Spleen (tissue), 11 donors: ENCODE measurements around the gene ADAMTSL3. TPM values are rescaled to one million over a fixed set of nuclear protein-coding genes. Genes with fewer than 3 reads are reported as not detected.

Source experiments
- DNase-seq: peaks from one replicate; pipeline ENCODE4 v3.0.0-alpha.2; 2020
- H3K27ac ChIP-seq, 8 donors: fragments of 200-600 bp; sonication (generic) in 7 of 8; 1 replicate in 4 of 8; 2 replicates in 4 of 8; pipeline versions ENCODE4 v1.5.0 to v1.8.0; 2016 to 2021; ENCODE audit warnings: inconsistent platforms in 4 of 8, mild to moderate bottlenecking in 4 of 8, moderate library complexity in 1 of 8
- H3K27me3 ChIP-seq, 7 donors: fragments of 200-600 bp; sonication (generic) in 6 of 7; replicated peaks in 1 of 7; 1 replicate in 4 of 7; 2 replicates in 3 of 7; pipeline versions ENCODE4 v1.5.0 to v1.8.0; 2016 to 2021; ENCODE audit warnings: inconsistent platforms in 3 of 7, mild to moderate bottlenecking in 1 of 7
- H3K36me3 ChIP-seq, 6 donors: fragments of 200-600 bp; sonication (generic) in 5 of 6; 1 replicate in 4 of 6; 2 replicates in 2 of 6; pipeline versions ENCODE4 v1.5.0 to v1.8.0; 2016 to 2021; ENCODE audit warnings: inconsistent platforms in 2 of 6
- H3K4me1 ChIP-seq, 6 donors: fragments of 200-600 bp; sonication (generic) in 5 of 6; 1 replicate in 3 of 6; 2 replicates in 3 of 6; pipeline versions ENCODE4 v1.5.0 to v1.8.0; 2016 to 2021; ENCODE audit warnings: inconsistent platforms in 3 of 6
- H3K4me3 ChIP-seq, 8 donors: fragments of 200-600 bp; sonication (generic) in 7 of 8; 1 replicate in 4 of 8; 2 replicates in 4 of 8; pipeline versions ENCODE4 v1.5.0 to v1.8.0; 2016 to 2021; ENCODE audit warnings: inconsistent platforms in 4 of 8, mild to moderate bottlenecking in 4 of 8, moderate library complexity in 2 of 8
- H3K9me3 ChIP-seq, 8 donors: fragments of 200-600 bp; sonication (generic) in 7 of 8; 1 replicate in 4 of 8; 2 replicates in 4 of 8; pipeline versions ENCODE4 v1.5.0 to v1.8.0; 2016 to 2021; ENCODE audit warnings: inconsistent platforms in 4 of 8
- POLR2A ChIP-seq, 3 donors: fragments of 450-650 bp; IDR thresholded peaks; one replicate each; pipeline ENCODE4 v1.5.1; 2017; ENCODE audit warnings: antibody characterized with exemption in 3 of 3, mild to moderate bottlenecking in 1 of 3
- POLR2AphosphoS5 ChIP-seq, 3 donors: sonication (generic); formaldehyde crosslinking; IDR thresholded peaks; one replicate each; pipeline ENCODE4 v1.5.1; 2017; ENCODE audit warnings: antibody characterized with exemption in 3 of 3
- WGBS, 5 donors: extraction: QIAGEN DNeasy Blood & Tissue Kit in 3 of 5; methylation state at CpG; one replicate each; pipeline versions ENCODE4 v1.1.5 to v1.1.7; 2013 to 2018; 5-methylcytosine and 5-hydroxymethylcytosine counted together
- intact Hi-C: fragments of 100-400 bp; cut with DNase I; formaldehyde crosslinking; loops from one replicate; pipeline ENCODE4 v1.15.0; 2023; ENCODE audit warnings: low total_unique reads
- polyA plus RNA-seq, 3 donors: library from polyadenylated mRNA; stranded (reverse); fragments of 200-250 nt; gene quantifications; one replicate each; pipeline ENCODE4 v1.2.1, GENCODE V29; 2013
- total RNA-seq, 7 donors: library from RNA; depleted of rRNA in 3 of 7; stranded (reverse); fragments of >200 nt in 3 of 7; fragmentation: NEBNext Ultra II Directional in 4 of 7; extraction: Animal tissue kit (Norgen Biotek cat#: 25700) in 4 of 7; gene quantifications; one replicate each; pipeline versions ENCODE4 v1.1.0 to v1.2.1, GENCODE V29; 2016 to 2021
- TF ChIP-seq, protein P1 (sequence below), 11 experiments: fragments of 200-600 bp in 7 of 11; fragments of 450-650 bp in 4 of 11; sonication (generic) in 4 of 11; IDR thresholded peaks in 8 of 11; conservative IDR thresholded peaks in 3 of 11; 1 replicate in 7 of 11; 2 replicates in 4 of 11; pipeline versions ENCODE4 v1.4.0 to v1.8.0; 2016 to 2021; ENCODE audit warnings: antibody characterized with exemption in 11 of 11, inconsistent platforms in 4 of 11, mild to moderate bottlenecking in 1 of 11
- donor health status: healthy with polysubstance abuse.
- donor health status: DM: no; HTN: no; CAD: no; lungs with moderate emphysema.
- donor health status: DM: no; HTN: no; CAD: no.
- donor health status: Bipolar disorder and iron deficiency.
- donor health status: healthy.
- donor health status: DM: no; HTN: no; CAD: no.
- donor health status: DM: yes; HTN: yes; CAD: no.

Gene ADAMTSL3
- total and polyA plus RNA-seq, 10 donors, result 0.09 to 5.7 (median 2.9) TPM

DNA sequence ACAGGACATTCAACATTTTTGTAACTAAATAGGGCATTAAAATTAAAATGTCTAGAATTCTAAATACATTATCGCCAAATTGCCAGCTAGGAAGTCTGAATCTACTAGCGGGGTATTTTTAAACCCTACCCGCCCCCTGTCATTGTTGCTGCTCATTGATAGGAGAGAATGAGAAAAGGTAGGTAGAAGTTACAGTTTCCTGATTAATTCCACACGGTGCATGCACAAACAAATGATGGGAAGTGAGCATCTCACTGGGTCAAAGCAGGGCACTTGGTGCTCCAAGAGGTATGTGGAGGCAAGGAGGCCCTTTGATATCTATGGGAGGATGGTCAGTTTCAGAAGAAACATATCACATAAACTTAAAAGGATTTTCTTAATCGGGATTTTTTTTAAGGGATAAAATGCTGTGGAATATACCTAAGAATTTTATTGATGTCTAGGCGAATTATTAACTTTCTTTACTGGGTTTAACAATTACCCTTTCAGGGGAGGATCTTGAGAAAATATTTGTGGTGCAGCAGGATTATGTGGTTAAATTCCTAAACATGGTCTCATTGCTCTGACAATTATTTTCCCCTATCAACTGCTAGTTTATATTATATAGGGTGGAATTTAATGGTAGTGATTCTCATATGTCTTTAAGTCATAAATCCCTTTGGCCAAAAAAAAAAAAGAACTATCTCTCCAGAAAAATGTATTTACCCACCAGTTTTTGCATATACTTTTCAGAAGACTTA is 345.6 kb downstream of the ADAMTSL3 start:
- intact Hi-C loops, result no loop called here
- no peak for TF ChIP-seq POLR2AphosphoS5 (IDR thresholded peaks at IDR 0.05)
- no peak for TF ChIP-seq POLR2A (IDR thresholded peaks at IDR 0.05)
- TF ChIP-seq, protein P1, sequence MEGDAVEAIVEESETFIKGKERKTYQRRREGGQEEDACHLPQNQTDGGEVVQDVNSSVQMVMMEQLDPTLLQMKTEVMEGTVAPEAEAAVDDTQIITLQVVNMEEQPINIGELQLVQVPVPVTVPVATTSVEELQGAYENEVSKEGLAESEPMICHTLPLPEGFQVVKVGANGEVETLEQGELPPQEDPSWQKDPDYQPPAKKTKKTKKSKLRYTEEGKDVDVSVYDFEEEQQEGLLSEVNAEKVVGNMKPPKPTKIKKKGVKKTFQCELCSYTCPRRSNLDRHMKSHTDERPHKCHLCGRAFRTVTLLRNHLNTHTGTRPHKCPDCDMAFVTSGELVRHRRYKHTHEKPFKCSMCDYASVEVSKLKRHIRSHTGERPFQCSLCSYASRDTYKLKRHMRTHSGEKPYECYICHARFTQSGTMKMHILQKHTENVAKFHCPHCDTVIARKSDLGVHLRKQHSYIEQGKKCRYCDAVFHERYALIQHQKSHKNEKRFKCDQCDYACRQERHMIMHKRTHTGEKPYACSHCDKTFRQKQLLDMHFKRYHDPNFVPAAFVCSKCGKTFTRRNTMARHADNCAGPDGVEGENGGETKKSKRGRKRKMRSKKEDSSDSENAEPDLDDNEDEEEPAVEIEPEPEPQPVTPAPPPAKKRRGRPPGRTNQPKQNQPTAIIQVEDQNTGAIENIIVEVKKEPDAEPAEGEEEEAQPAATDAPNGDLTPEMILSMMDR (IDR thresholded peaks at IDR 0.05 in 8 of 11, conservative IDR thresholded peaks at IDR 0.05 in 3 of 11), result no peak
- Histone ChIP-seq H3K27me3 (peaks cover 0 to 6% (median 0%) of the 10 kb centered on the region in 7 donors), H3K27ac (no peak overlapping the region), H3K4me1 (no peaks in the 10 kb centered on the region), H3K9me3 (no peaks in the 10 kb centered on the region), H3K4me3 (no peak overlapping the region), H3K36me3 (no peaks in the 10 kb centered on the region)
- DNase-seq, result no peak
- WGBS, 5 donors, result 82 to 90% (median 85%) methylated on average over 6 of the region's 6 CpGs

DNA sequence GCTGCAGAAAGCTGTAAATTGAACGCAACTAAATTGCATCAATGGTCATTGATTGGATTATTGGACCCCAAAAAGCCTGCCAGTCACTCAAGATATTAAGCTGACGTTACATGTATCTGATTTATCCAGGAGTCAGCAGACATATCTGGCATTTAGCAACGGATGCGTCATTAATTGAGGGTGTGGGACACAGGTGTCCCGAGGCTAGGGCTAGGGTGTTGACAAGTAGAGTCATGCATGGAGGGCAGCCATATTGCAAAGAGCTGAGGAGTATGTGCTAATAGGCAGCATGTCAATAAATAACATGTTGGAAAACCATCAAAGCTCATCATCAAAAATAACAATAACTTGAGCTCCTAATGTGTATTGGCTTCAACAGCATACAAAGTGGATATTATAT is 347.1 kb downstream of the ADAMTSL3 start:
- Histone ChIP-seq H3K4me1 (no peaks in the 10 kb centered on the region), H3K27me3 (peaks cover 0 to 6% (median 0%) of the 10 kb centered on the region in 7 donors), H3K9me3 (no peaks in the 10 kb centered on the region), H3K36me3 (no peaks in the 10 kb centered on the region), H3K27ac (no peak overlapping the region), H3K4me3 (no peak overlapping the region)
- no peak for TF ChIP-seq POLR2A (IDR thresholded peaks at IDR 0.05)
- TF ChIP-seq, protein P1 (IDR thresholded peaks at IDR 0.05 in 8 of 11, conservative IDR thresholded peaks at IDR 0.05 in 3 of 11), result no peak
- no peak for TF ChIP-seq POLR2AphosphoS5 (IDR thresholded peaks at IDR 0.05)
- intact Hi-C loops, result no loop called here
- 86 to 95% (median 91%) methylated on average over 5 of the region's 5 CpGs for WGBS, 5 donors
- no peak for DNase-seq

DNA sequence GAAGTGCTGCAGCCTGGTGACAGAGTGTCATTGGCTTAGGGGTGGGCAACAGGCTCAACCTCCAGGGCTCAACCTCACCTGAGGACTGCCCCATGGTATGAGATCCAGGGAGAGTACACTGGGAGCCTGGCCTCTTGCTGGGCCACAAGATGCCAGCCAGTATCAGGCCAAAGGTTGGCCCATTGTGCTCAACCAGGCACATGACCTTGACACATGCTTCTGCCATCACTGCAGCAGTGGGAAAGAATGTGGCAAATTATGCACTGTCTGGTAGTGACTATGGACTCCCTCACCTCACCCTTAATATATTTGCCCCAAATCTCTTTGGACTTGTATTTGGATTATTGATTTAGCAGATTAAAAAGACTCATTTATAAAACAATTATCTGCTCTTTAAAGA is 347.7 kb downstream of the ADAMTSL3 start:
- TF ChIP-seq POLR2A (IDR thresholded peaks at IDR 0.05), result no peak
- TF ChIP-seq, protein P1 (IDR thresholded peaks at IDR 0.05 in 8 of 11, conservative IDR thresholded peaks at IDR 0.05 in 3 of 11), result no peak
- no peak for TF ChIP-seq POLR2AphosphoS5 (IDR thresholded peaks at IDR 0.05)
- intact Hi-C loops, result no loop called here

DNA sequence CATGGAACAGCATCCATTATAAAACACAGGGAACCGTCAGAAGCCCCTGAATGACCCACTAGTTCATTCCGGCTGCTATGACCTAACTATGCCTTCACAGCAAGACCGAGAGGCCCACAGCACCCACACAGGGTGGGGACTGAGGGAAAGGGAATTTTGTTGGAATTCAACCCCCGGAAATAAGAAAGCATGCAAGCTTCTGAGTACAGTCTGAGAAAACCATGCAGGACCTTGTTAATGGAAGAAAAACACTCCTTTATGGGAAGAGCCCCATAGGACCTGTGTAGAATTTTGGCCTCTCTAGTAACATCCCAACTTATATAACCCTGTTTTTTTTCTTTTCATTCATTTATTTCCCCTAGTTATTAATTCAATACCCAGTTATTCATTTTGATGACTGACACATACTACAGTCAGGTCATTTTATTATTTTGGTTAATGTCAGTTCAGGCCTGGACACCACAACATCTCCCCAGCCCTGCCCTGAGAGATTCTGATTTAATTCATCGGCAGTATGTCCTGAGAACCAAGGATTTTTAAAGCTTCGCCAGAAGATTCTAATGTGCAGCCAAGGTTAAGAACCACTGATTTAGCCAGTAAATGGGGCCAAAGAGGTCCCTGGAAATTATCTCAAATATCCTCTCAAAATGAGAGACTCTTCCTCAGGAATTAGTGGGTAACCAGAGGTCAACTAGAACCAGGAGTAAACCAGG is 350.0 kb downstream of the ADAMTSL3 start:
- 71 to 82% (median 79%) methylated on average over 6 of the region's 6 CpGs for WGBS, 5 donors
- intact Hi-C loops, result no loop called here
- H3K9me3 ChIP-seq, result no peaks in the 10 kb centered on the region
- H3K4me3 ChIP-seq, result no peak overlapping the region
- DNase-seq, result no peak
- H3K27me3 ChIP-seq, result peaks cover 0 to 6% (median 0%) of the 10 kb centered on the region in 7 donors
- H3K27ac ChIP-seq, result no peak overlapping the region
- H3K36me3 ChIP-seq, result no peaks in the 10 kb centered on the region
- no peaks in the 10 kb centered on the region for H3K4me1 ChIP-seq
- TF ChIP-seq, protein P1 (IDR thresholded peaks at IDR 0.05 in 8 of 11, conservative IDR thresholded peaks at IDR 0.05 in 3 of 11), result no peak
- no peak for TF ChIP-seq POLR2AphosphoS5 (IDR thresholded peaks at IDR 0.05)
- no peak for TF ChIP-seq POLR2A (IDR thresholded peaks at IDR 0.05)

More for the DNA sequence above, 347.7 kb downstream of the ADAMTSL3 start:
- Histone ChIP-seq H3K4me1 (no peaks in the 10 kb centered on the region), H3K9me3 (no peaks in the 10 kb centered on the region), H3K36me3 (no peaks in the 10 kb centered on the region), H3K4me3 (no peak overlapping the region), H3K27ac (no peak overlapping the region), H3K27me3 (peaks cover 0 to 6% (median 0%) of the 10 kb centered on the region in 7 donors)
- no peak for DNase-seq
